Measurements from ENCODE around the gene RAPGEF2. TPM values are rescaled to one million over a fixed set of nuclear protein-coding genes. Genes with fewer than 3 reads are reported as not detected.

Gene RAPGEF2
- total RNA-seq, 1 experiment from 2014 or later, result 37.1 TPM

DNA sequence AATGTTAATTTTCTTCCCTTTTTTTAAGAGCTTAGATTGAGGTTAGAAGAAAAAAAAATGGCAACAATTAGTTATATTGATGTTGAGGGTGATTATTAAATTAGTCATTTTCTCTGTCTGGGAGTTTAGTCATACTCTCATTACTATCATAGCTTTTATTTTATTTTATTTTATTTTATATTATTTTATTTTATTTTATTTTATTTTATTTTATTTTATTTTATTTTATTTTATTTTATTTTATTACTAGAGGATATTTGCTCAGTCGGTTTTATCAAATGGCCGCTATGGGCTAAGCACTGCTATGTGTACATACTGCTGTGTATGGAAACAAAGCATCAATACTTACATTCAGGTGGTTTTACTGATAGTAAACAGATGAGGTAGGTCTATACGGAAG is 239.5 kb downstream of the RAPGEF2 start:
- Histone ChIP-seq H2BK20ac (ENCODE audit: low read depth, low read length, poor library complexity, severe bottlenecking) (no peak overlapping the region), H3K27ac (ENCODE audit: insufficient read length, low read depth, low read length) (no peak overlapping the region), H3K9me3 (ENCODE audit: control insufficient read depth, low read depth, low read length) (no peaks in the 10 kb centered on the region), H2AK5ac (ENCODE audit: insufficient read length, low read length) (no peak overlapping the region), H3K18ac (ENCODE audit: insufficient read length, low read depth, low read length) (no peak overlapping the region), H4K91ac (ENCODE audit: insufficient read length, low read depth, low read length) (no peak overlapping the region), H3T11ph (ENCODE audit: low read length) (no peak overlapping the region), H3K23me2 (ENCODE audit: insufficient read length, low read depth, low read length, poor library complexity, severe bottlenecking) (no peaks in the 10 kb centered on the region), H3K79me1 (ENCODE audit: insufficient read depth, low read depth, low read length, poor library complexity, severe bottlenecking) (no peaks in the 10 kb centered on the region), H3K23ac (ENCODE audit: insufficient read length, low read depth, low read length) (no peak overlapping the region), H2BK120ac (ENCODE audit: low read depth, low read length, poor library complexity, severe bottlenecking) (no peak overlapping the region), H3K14ac (ENCODE audit: insufficient read depth, low read length) (no peak overlapping the region), H3K4me1 (ENCODE audit: insufficient read depth, low read length) (no peaks in the 10 kb centered on the region), H3K79me2 (ENCODE audit: insufficient read depth, low read length) (no peaks in the 10 kb centered on the region; the same call in 1 of the 2 replicates), H2AFZ (ENCODE audit: low read length) (no peak overlapping the region), H3K56ac (ENCODE audit: insufficient read length, low read depth, low read length) (no peak overlapping the region), H3K9ac (ENCODE audit: extremely low read depth, insufficient read length, low read length) (no peak overlapping the region), H4K5ac (ENCODE audit: insufficient read length, low read depth, low read length) (no peak overlapping the region), H4K20me1 (ENCODE audit: control insufficient read depth, insufficient read depth, insufficient read length) (no peaks in the 10 kb centered on the region), H3K4me2 (ENCODE audit: insufficient read depth, insufficient read length, low read length) (no peak overlapping the region), H3K4ac (ENCODE audit: low read depth, low read length) (no peak overlapping the region), H2BK15ac (ENCODE audit: low read depth, low read length) (no peak overlapping the region), H2BK12ac (ENCODE audit: insufficient read length, low read depth, low read length) (no peak overlapping the region), H3K27me3 (ENCODE audit: insufficient read depth, low read length) (no peaks in the 10 kb centered on the region), H4K8ac (replicated peaks; ENCODE audit: insufficient read length, low read depth, low read length) (no peak overlapping the region), H2BK5ac (ENCODE audit: insufficient read length, low read length) (no peak overlapping the region)
- no peak for DNase-seq
- Mint-ChIP-seq H3K27ac (no peak overlapping the region), H3K27me3 (ENCODE audit: low read depth) (no peaks in the 10 kb centered on the region), H3K36me3 (ENCODE audit: insufficient read depth in 1 of 3, low read depth in 3 of 3) (peaks cover 19 to 53% (median 43%) of the 10 kb centered on the region in 3 experiments; a peak in 6 of 7 replicates), H3K4me3 (no peak overlapping the region), H3K4me1 (no peaks in the 10 kb centered on the region), H3K9me3 (no peaks in the 10 kb centered on the region)
- WGBS (ENCODE audit: extremely low coverage, insufficient read length, low lambda C conversion rate), result no CpG with 5 or more reads among the region's 3 CpGs
- no peak for TF ChIP-seq CTCF (conservative IDR thresholded peaks at IDR 0.05)
